SK-N-MC (cell line): ENCODE data around the gene TMEM181.

Experiments used
- EZH2 ChIP-seq: fragments of 200-600 bp; sonication (generic); IDR thresholded peaks from one replicate; pipeline ENCODE4 v1.6.1; 2017; ENCODE audit warnings: antibody characterized with exemption
- FOXP2 ChIP-seq: optimal IDR thresholded peaks from 2 replicates; pipeline ENCODE3; 2011; ENCODE audit warnings: mild to moderate bottlenecking, moderate library complexity; ENCODE audit not compliant: insufficient read depth; ENCODE audit errors: extremely low read length, control extremely low read depth
- POLR2AphosphoS5 ChIP-seq: IDR thresholded peaks from 2 replicates; pipeline ENCODE4 v1.6.1; 2012; ENCODE audit warnings: mild to moderate bottlenecking, low read depth, low read length, borderline replicate concordance

DNA sequence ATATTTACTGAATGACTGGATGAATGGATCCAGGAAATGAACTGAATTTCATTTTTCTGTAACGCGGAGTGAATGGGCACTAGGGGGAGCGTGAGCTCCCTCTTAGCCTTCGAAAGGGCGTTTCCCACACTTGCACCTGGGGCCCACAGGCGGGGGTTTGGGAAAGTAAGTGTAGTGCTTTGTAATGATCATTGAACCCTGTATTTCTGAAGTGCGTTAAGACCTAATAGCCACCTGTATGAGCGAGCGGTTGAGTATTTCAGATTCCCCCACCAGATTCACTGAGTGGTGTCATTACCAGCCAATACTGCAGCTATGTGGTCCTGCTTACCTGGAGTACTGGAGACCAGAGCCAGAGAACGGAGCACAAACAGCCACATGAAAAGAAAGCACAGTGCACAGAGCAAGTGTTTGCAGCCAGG is 100.5 kb downstream of the TMEM181 start:
- no peak for TF ChIP-seq POLR2AphosphoS5
- TF ChIP-seq EZH2 = no peak
- no peak for TF ChIP-seq FOXP2
